ENCODE results near the gene L3MBTL4. TPM values are rescaled to one million over a fixed set of nuclear protein-coding genes. Genes with fewer than 3 reads are reported as not detected.

The L3MBTL4 gene
- total RNA-seq, 3 donors from 2014 or later: 7.8 to 23.0 (median 19.7) TPM

GRCh38 chr18:6370410-6370809 is 44.3 kb downstream of the L3MBTL4 start:
- H3K4me3 ChIP-seq: no peak overlapping the region
- no peaks in the 10 kb centered on the region for H3K9me3 ChIP-seq
- DNase-seq (ENCODE audit: low spot score in 2 of 2): no peak
- no peak overlapping the region for H3K27ac ChIP-seq
- TF ChIP-seq CTCF (IDR thresholded peaks at IDR 0.05) (no peak), POLR2A (IDR thresholded peaks at IDR 0.05) (no peak), POLR2AphosphoS5 (IDR thresholded peaks at IDR 0.05) (no peak)
- H3K27me3 ChIP-seq: no peaks in the 10 kb centered on the region
- no peaks in the 10 kb centered on the region for H3K36me3 ChIP-seq
- intact Hi-C loops (cut with DNase I; ENCODE audit: low total_unique reads): no loop called here
- H3K4me1 ChIP-seq: no peaks in the 10 kb centered on the region

- Histone ChIP-seq H3K36me3 (no peaks in the 10 kb centered on the region), H3K27ac (no peak overlapping the region), H3K4me3 (no peak overlapping the region), H3K9me3 (no peaks in the 10 kb centered on the region), H3K4me1 (no peaks in the 10 kb centered on the region), H3K27me3 (no peaks in the 10 kb centered on the region)
- no peak for DNase-seq (ENCODE audit: low spot score in 2 of 2)
- TF ChIP-seq CTCF (IDR thresholded peaks at IDR 0.05) (no peak), POLR2A (IDR thresholded peaks at IDR 0.05) (no peak), POLR2AphosphoS5 (IDR thresholded peaks at IDR 0.05) (no peak)
- intact Hi-C loops (cut with DNase I; ENCODE audit: low total_unique reads): no loop called here
Observed at GRCh38 chr18:6368017-6368416, 46.7 kb downstream of the L3MBTL4 start.

GRCh38 chr18:6367208-6367607 is 47.5 kb downstream of the L3MBTL4 start:
- no peak for DNase-seq (ENCODE audit: low spot score in 2 of 2)
- Histone ChIP-seq H3K27me3 (no peaks in the 10 kb centered on the region), H3K36me3 (no peaks in the 10 kb centered on the region), H3K27ac (no peak overlapping the region), H3K4me3 (no peak overlapping the region), H3K9me3 (no peaks in the 10 kb centered on the region), H3K4me1 (no peaks in the 10 kb centered on the region)
- TF ChIP-seq POLR2A (IDR thresholded peaks at IDR 0.05) (no peak), POLR2AphosphoS5 (IDR thresholded peaks at IDR 0.05) (no peak), CTCF (IDR thresholded peaks at IDR 0.05) (no peak)
- intact Hi-C loops (cut with DNase I; ENCODE audit: low total_unique reads): no loop called here

GRCh38 chr18:6366776-6367175 is 47.9 kb downstream of the L3MBTL4 start:
- no peak for DNase-seq (ENCODE audit: low spot score in 2 of 2)
- Histone ChIP-seq H3K27me3 (no peaks in the 10 kb centered on the region), H3K27ac (no peak overlapping the region), H3K9me3 (no peaks in the 10 kb centered on the region), H3K4me3 (no peak overlapping the region), H3K36me3 (no peaks in the 10 kb centered on the region), H3K4me1 (no peaks in the 10 kb centered on the region)
- no peak for TF ChIP-seq POLR2AphosphoS5 (IDR thresholded peaks at IDR 0.05)
- TF ChIP-seq CTCF (IDR thresholded peaks at IDR 0.05): no peak
- no peak for TF ChIP-seq POLR2A (IDR thresholded peaks at IDR 0.05)
- intact Hi-C loops (cut with DNase I; ENCODE audit: low total_unique reads): no loop called here

GRCh38 chr18:6365385-6365784 is 49.3 kb downstream of the L3MBTL4 start:
- intact Hi-C loops (cut with DNase I; ENCODE audit: low total_unique reads): no loop called here
- no peak overlapping the region for H3K4me3 ChIP-seq
- TF ChIP-seq POLR2AphosphoS5 (IDR thresholded peaks at IDR 0.05) (no peak), CTCF (IDR thresholded peaks at IDR 0.05) (no peak), POLR2A (IDR thresholded peaks at IDR 0.05) (no peak)
- no peaks in the 10 kb centered on the region for H3K9me3 ChIP-seq
- DNase-seq (ENCODE audit: low spot score in 2 of 2): no peak
- no peaks in the 10 kb centered on the region for H3K36me3 ChIP-seq
- no peaks in the 10 kb centered on the region for H3K27me3 ChIP-seq
- no peaks in the 10 kb centered on the region for H3K4me1 ChIP-seq
- H3K27ac ChIP-seq: no peak overlapping the region
